HG03460 (cell line): ENCODE results near the gene LOXL4.
"Not testable (repeated sequence)": the region's sequence is repeated elsewhere in the genome, so short reads cannot be mapped to it uniquely, and the experiment has no call there.

Experiments used
- ATAC-seq: cut with Tn5 transposase; IDR thresholded peaks from one replicate; pipeline ENCODE4 v1.9.1; 2021; ENCODE audit not compliant: unreplicated experiment

LOXL4 gene

GRCh38 chr10:98246911-98247805 is 20.8 kb downstream of the LOXL4 start:
- no peak for ATAC-seq

GRCh38 chr10:98244586-98244985 is 23.4 kb downstream of the LOXL4 start:
- no peak for ATAC-seq

- no peak for ATAC-seq
Observed at GRCh38 chr10:98244141-98244540, 23.9 kb downstream of the LOXL4 start.

DNA sequence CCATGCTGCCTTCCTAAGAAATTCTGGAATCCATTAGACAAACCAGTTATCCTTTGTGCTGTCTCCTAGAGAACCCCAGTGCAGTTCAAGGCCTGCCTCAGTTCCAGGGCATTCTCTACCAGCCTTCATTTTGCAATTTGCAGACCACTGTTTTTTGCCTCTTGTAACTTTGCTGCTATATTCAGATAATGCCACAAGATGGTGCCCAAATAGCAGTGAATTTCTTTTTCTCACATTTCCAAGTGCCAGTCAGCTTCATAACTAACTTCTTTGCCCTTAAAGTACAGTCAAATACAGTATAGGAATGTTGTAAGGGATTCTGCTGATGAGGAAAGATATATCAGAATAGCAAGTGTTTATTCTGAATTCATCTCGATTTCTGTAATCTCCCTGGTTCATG is 25.2 kb downstream of the LOXL4 start:
- ATAC-seq, result no peak

DNA sequence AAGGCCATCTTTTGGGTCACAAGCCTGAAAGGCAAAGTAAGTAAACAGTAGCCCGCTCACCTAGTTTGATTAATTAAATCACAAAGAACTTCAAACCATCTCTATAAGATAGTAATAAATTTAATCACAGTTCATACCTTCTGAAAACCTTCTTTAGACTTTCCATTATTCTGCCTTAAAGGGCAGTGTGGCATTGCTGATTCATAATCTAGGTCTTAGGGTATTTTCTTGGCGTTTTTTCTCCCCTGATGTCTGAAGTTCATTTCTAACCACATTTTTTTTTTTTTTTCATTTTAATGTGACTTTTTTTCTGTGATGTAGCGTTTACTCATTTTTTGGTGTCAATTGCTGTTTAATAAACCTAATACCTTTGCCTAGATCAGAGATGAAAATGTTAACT is 27.5 kb downstream of the LOXL4 start:
- no peak for ATAC-seq

- ATAC-seq, result no peak
Observed at GRCh38 chr10:98238391-98238790, 29.6 kb downstream of the LOXL4 start.

GRCh38 chr10:98236862-98237261 is 31.1 kb downstream of the LOXL4 start:
- ATAC-seq, result no peak

GRCh38 chr10:98235846-98236245 is 32.1 kb downstream of the LOXL4 start:
- ATAC-seq, result no peak

DNA sequence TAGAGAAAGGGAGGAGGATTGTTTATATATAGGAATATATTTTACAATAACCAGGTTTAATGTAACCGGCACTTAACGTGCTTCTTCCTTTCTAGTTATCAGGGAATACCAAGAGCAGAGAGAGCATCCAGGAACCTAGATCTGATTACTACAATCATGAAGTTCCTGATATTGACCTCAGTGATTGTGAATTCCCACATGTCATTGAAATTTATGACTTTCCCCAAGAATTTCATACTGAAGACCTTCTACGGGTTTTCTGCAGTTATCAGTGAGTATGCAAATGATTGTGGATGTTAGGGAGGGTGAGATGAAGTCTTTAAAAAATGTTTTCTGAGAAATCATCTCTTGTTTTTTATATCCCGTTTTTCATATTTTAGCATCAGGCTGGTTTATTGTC is 36.6 kb downstream of the LOXL4 start:
- ATAC-seq, result no peak

DNA sequence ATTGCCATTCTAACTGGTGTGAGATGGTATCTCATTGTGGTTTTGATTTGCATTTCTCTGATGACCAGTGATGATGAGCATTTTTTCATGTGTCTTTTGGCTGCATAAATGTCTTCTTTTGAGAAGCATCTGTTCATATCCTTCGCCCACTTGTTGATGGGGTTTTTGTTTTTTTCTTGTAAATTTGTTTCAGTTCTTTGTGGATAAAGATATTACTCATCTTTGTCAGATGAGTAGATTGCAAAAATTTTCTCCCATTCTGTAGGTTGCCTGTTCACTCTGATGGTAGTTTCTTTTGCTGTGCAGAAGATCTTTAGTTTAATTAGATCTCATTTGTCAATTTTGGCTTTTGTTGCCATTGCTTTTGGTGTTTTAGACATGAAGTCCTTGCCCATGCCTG is 39.7 kb downstream of the LOXL4 start:
- not testable (repeated sequence) for ATAC-seq

- not testable (repeated sequence) for ATAC-seq
Observed at GRCh38 chr10:98227713-98228112, 40.3 kb downstream of the LOXL4 start.

- no peak for ATAC-seq
Observed at GRCh38 chr10:98226508-98227144, 41.4 kb downstream of the LOXL4 start.

- no peak for ATAC-seq
Observed at GRCh38 chr10:98224996-98225395, 43.0 kb downstream of the LOXL4 start.

GRCh38 chr10:98224509-98224908 is 43.5 kb downstream of the LOXL4 start:
- ATAC-seq, result no peak

GRCh38 chr10:98223874-98224273 is 44.1 kb downstream of the LOXL4 start:
- no peak for ATAC-seq

DNA sequence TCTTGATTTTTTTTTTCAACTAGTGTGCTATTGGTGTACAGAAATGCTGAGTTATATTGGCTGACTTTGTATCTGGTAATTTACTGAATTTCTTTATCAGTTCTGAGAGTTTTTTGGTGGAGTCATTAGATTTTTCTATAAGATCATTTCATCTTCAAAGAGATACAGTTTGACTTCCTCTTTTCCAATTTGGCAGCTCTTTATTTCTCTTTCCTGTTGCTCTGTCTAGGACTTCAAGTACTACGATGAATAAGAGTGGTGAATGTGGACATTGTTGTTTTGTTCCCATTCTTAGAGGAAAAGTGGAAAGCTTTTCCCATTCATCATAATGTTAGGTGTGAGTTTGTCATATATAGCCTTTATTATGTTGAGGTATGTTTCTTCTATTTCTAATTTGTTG is 50.2 kb downstream of the LOXL4 start:
- ATAC-seq, result no peak

GRCh38 chr10:98215373-98215772 is 52.6 kb downstream of the LOXL4 start:
- ATAC-seq, result no peak

GRCh38 chr10:98213740-98214139 is 54.3 kb downstream of the LOXL4 start:
- no peak for ATAC-seq

DNA sequence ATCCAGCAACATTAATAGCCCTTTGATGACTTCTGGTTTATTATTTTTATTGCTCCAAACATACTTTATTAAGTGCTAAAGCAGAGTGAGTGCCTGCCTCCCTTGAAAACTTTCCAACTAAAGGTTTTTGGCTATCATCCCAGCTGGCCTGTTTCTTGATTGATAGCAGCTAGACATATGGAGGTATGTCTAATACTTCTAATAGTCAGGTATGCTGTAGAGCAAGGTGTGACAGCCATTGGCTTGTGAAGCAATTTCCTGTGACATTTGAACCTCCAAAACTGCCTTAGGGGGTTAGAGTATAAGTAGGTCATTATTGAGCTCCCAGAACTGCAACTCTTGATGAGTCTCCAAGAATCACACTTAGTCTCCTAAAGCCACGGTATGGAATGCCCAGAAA is 55.8 kb downstream of the LOXL4 start:
- ATAC-seq, result no peak

- ATAC-seq, result no peak
Observed at GRCh38 chr10:98209441-98209840, 58.6 kb downstream of the LOXL4 start.

- no peak for ATAC-seq
Observed at GRCh38 chr10:98208925-98209324, 59.1 kb downstream of the LOXL4 start.

GRCh38 chr10:98205351-98205750 is 62.6 kb downstream of the LOXL4 start:
- no peak for ATAC-seq
